Ishikawa (cell line): ENCODE measurements around the gene NUAK1.

Source experiments
- CEBPB ChIP-seq: IDR thresholded peaks from 2 replicates; pipeline ENCODE4 v1.6.1; 2012
- CREB1 ChIP-seq: IDR thresholded peaks from 2 replicates; pipeline ENCODE4 v1.6.1; 2012; ENCODE audit warnings: low read depth
- EGR1 ChIP-seq: IDR thresholded peaks from 2 replicates; pipeline ENCODE4 v1.6.1; 2012
- EP300 ChIP-seq: IDR thresholded peaks from 2 replicates; pipeline ENCODE4 v1.6.1; 2012; ENCODE audit warnings: borderline replicate concordance
- FOXM1 ChIP-seq: IDR thresholded peaks from 2 replicates; pipeline ENCODE4 v1.6.1; 2012; ENCODE audit warnings: low read depth, borderline replicate concordance
- MAX ChIP-seq: IDR thresholded peaks from 2 replicates; pipeline ENCODE4 v1.6.1; 2012
- NFIC ChIP-seq: IDR thresholded peaks from 2 replicates; pipeline ENCODE4 v1.6.1; 2012
- RAD21 ChIP-seq: IDR thresholded peaks from 2 replicates; pipeline ENCODE4 v1.6.1; 2012; ENCODE audit warnings: low read depth
- REST ChIP-seq: IDR thresholded peaks from 2 replicates; pipeline ENCODE4 v1.6.1; 2012; ENCODE audit warnings: low read depth, mild to moderate bottlenecking
- TAF1 ChIP-seq: IDR thresholded peaks from 2 replicates; pipeline ENCODE4 v1.6.1; 2012; ENCODE audit warnings: low read depth, mild to moderate bottlenecking
- TCF12 ChIP-seq: IDR thresholded peaks from 2 replicates; pipeline ENCODE4 v1.6.1; 2012; ENCODE audit warnings: low read depth
- TEAD4 ChIP-seq: IDR thresholded peaks from 2 replicates; pipeline ENCODE4 v1.6.1; 2012
- USF1 ChIP-seq: IDR thresholded peaks from 2 replicates; pipeline ENCODE4 v1.6.1; 2012
- YY1 ChIP-seq: IDR thresholded peaks from 2 replicates; pipeline ENCODE4 v1.6.1; 2012; ENCODE audit warnings: low read depth
- ZBTB7A ChIP-seq: IDR thresholded peaks from 2 replicates; pipeline ENCODE4 v1.6.1; 2012; ENCODE audit warnings: low read depth

NUAK1 gene

DNA sequence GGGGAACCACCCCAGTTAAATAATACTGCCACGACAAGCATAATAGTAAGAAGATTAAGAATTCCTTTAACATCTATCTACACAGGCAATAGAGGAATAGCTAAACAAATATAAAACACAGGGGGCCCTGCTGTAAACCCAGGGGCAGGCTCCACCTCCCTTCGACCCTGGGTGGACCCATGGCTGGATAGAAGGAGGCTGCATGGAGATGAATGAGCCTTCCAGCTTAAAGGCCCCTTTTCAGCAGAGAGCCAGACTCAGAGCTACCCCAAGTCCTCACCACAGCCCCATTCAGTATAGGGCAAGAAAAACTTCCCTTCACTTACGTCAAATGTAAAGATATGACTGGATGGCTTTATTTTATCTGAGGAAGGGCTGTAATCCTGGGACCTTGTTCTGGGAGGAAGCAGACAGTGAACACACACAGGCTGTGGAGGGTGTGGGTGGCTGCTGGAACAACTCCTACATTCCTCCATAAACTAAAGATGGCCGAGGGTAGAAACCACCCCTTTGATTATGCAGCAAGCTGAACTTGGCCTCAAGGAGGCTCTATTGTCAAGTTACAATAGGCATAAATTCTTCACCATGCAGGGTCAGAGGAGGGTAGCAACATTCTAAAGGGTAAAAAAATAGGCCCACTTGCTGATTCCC, 30.4 kb downstream of the NUAK1 start:
- TF ChIP-seq YY1 = 0 out of 2 replicates have a peak, but pooled peaks have one; percentile 42
- no peak for TF ChIP-seq MAX
- TF ChIP-seq TEAD4 = 0 out of 2 replicates have a peak, but pooled peaks have one; percentile 15

GRCh38 chr12:106107566-106107965, 31.2 kb downstream of the NUAK1 start:
- TF ChIP-seq RAD21 = no peak
- TF ChIP-seq ZBTB7A = no peak
- no peak for TF ChIP-seq TEAD4
- no peak for TF ChIP-seq NFIC
- no peak for TF ChIP-seq CEBPB
- TF ChIP-seq TAF1 = no peak
- no peak for TF ChIP-seq MAX
- no peak for TF ChIP-seq REST
- TF ChIP-seq TCF12 = no peak
- TF ChIP-seq FOXM1 = no peak
- TF ChIP-seq USF1 = no peak

DNA sequence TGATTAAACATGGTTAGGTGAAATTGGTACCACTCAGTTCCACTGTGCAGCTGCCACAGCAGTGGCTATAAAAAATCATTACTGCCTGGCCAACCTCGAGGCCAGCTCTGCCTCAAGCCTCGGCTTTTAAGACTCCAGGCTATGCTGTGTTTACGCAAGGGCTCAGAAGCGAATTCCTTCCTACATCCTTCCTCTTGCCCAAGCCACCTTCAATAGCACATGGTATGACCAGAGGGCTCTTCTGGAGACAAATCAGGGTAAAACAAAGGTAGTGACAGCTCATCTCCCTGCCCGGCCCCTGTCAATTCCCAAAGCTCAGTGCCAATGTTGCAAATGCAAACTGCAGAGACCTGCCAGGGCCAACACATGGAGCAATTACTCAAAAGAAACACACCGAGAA, 31.9 kb downstream of the NUAK1 start:
- TF ChIP-seq TCF12 = no peak
- TF ChIP-seq USF1 = no peak
- 0 out of 2 replicates have a peak, but pooled peaks have one; percentile 9 for TF ChIP-seq CEBPB
- no peak for TF ChIP-seq EGR1
- no peak for TF ChIP-seq CREB1
- no peak for TF ChIP-seq RAD21
- no peak for TF ChIP-seq REST
- TF ChIP-seq EP300 = no peak

- TF ChIP-seq USF1 (no peak), NFIC (0 out of 2 replicates have a peak, but pooled peaks have one; percentile 34)
These were observed 32.6 kb downstream of the NUAK1 start for GRCh38 chr12:106106061-106106566.

DNA sequence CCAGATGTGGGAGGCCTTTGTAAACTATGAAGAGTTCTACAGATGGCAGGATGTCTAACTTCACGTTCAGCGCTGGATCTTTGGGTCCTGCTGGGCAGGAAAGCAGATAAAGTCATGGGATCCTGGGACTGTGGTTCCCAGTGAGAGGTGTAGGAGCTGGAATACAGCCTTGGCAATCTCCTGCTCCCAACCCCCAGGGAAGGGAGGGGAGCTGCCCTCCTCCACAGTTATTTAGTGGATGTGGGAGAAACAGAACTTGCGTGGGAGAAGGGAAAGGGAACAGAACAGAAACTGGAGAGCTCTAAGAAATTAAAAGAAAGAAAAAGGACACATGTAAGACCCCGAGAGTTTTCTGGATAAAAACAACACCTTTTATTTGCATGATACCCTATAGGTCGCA, 37.0 kb downstream of the NUAK1 start:
- TF ChIP-seq EGR1 (no peak), TCF12 (no peak), FOXM1 (no peak), ZBTB7A (no peak), CEBPB (no peak), CREB1 (no peak), USF1 (no peak), EP300 (no peak), NFIC (no peak), TEAD4 (no peak), YY1 (no peak), REST (no peak), MAX (no peak), RAD21 (no peak), TAF1 (no peak)
